SKM-1 treated with dmso at 0.1 percent for 144 hours (cell line): ENCODE results near the gene ABCA4.
"Not testable (repeated sequence)": the region's sequence is repeated elsewhere in the genome, so short reads cannot be mapped to it uniquely, and the experiment has no call there.

ENCODE experiments used
- DNase-seq: peaks from one replicate; lab custom pipeline; 2025; ENCODE audit not compliant: unreplicated experiment; lab: John Stamatoyannopoulos, UW

Gene ABCA4

GRCh38 chr1:93959413-93959812 lies 161.5 kb downstream of the ABCA4 start:
- DNase-seq = no peak

GRCh38 chr1:93958726-93959100 lies 162.2 kb downstream of the ABCA4 start:
- peak; percentile 34 for DNase-seq

- no peak for DNase-seq
Observed at GRCh38 chr1:93958032-93958725, 162.8 kb downstream of the ABCA4 start.

GRCh38 chr1:93955765-93956164 lies 165.2 kb downstream of the ABCA4 start:
- no peak for DNase-seq

GRCh38 chr1:93947002-93947686 lies 173.8 kb downstream of the ABCA4 start:
- not testable (repeated sequence) for DNase-seq
